ENCODE results near the gene SNED1.

The SNED1 gene

GRCh38 chr2:241049739-241050623 lies 51.6 kb downstream of the SNED1 start:
- no peak for DNase-seq

GRCh38 chr2:241050624-241051577 lies 52.5 kb downstream of the SNED1 start:
- no peak for DNase-seq

- DNase-seq, result no peak
These were observed 53.4 kb downstream of the SNED1 start for GRCh38 chr2:241051578-241052487.

- DNase-seq, result no peak
These were observed 54.4 kb downstream of the SNED1 start for GRCh38 chr2:241052677-241053360.

GRCh38 chr2:241053576-241054251 lies 55.3 kb downstream of the SNED1 start:
- DNase-seq, result no peak

- DNase-seq, result no peak
These were observed 62.9 kb downstream of the SNED1 start for GRCh38 chr2:241061275-241061674.

GRCh38 chr2:241062389-241063092 lies 64.1 kb downstream of the SNED1 start:
- DNase-seq, result no peak

- DNase-seq, result no peak
These were observed 64.7 kb downstream of the SNED1 start for GRCh38 chr2:241063093-241063551.

GRCh38 chr2:241063587-241063986 lies 65.2 kb downstream of the SNED1 start:
- DNase-seq, result no peak

- DNase-seq, result no peak
These were observed 65.8 kb downstream of the SNED1 start for GRCh38 chr2:241064008-241064801.

GRCh38 chr2:241064802-241065354 lies 66.5 kb downstream of the SNED1 start:
- no peak for DNase-seq

- no peak for DNase-seq
These were observed 67.0 kb downstream of the SNED1 start for GRCh38 chr2:241065355-241065803.

GRCh38 chr2:241066171-241066892 lies 67.9 kb downstream of the SNED1 start:
- no peak for DNase-seq

GRCh38 chr2:241066893-241067341 lies 68.5 kb downstream of the SNED1 start:
- DNase-seq, result no peak

- DNase-seq, result no peak
These were observed 69.2 kb downstream of the SNED1 start for GRCh38 chr2:241067501-241068135.

GRCh38 chr2:241068136-241068941 lies 69.9 kb downstream of the SNED1 start:
- DNase-seq, result no peak
